D721Med (cell line): ENCODE data around the gene LGALS9.
"Not testable (repeated sequence)": the region's sequence is repeated elsewhere in the genome, so short reads cannot be mapped to it uniquely, and the experiment has no call there.

Experiments
- DNase-seq: peaks from one replicate; pipeline ENCODE4 v3.0.0; 2011; ENCODE audit warnings: low spot score; ENCODE audit not compliant: insufficient read length
- FAIRE-seq: peaks from 2 replicates; lab custom pipeline; 2011; peaks lifted over from hg19 to GRCh38; lab: Jason Lieb, UNC
- CTCF ChIP-seq: IDR thresholded peaks from 2 replicates; pipeline ENCODE4 v1.5.1; 2012; ENCODE audit warnings: mild to moderate bottlenecking, control low read depth; ENCODE audit not compliant: insufficient read depth; ENCODE audit errors: missing control alignments

LGALS9 gene

GRCh38 chr17:27628376-27628775, 2.6 kb upstream of the LGALS9 start:
- DNase-seq: no peak
- TF ChIP-seq CTCF: no peak
- FAIRE-seq: no peak

- FAIRE-seq, DNase-seq: not testable (repeated sequence)
Observed at GRCh38 chr17:27629260-27629659, 1.7 kb upstream of the LGALS9 start.

GRCh38 chr17:27631411-27631760, 398 bp downstream of the LGALS9 start:
- no peak for TF ChIP-seq CTCF
- FAIRE-seq (no peak), DNase-seq (no peak)

- DNase-seq (no peak), FAIRE-seq (no peak)
- TF ChIP-seq CTCF: no peak
Observed at GRCh38 chr17:27631897-27632725, 1.1 kb downstream of the LGALS9 start.

GRCh38 chr17:27632766-27633165, 1.8 kb downstream of the LGALS9 start:
- FAIRE-seq, DNase-seq: not testable (repeated sequence)

GRCh38 chr17:27633312-27634025, 2.5 kb downstream of the LGALS9 start:
- FAIRE-seq (no peak), DNase-seq (no peak)
- no peak for TF ChIP-seq CTCF

GRCh38 chr17:27634026-27634335, 3.0 kb downstream of the LGALS9 start:
- TF ChIP-seq CTCF: no peak
- no peak for DNase-seq
- no peak for FAIRE-seq

GRCh38 chr17:27634776-27635175, 3.8 kb downstream of the LGALS9 start:
- no peak for TF ChIP-seq CTCF
- no peak for DNase-seq
- FAIRE-seq: no peak
